ENCODE data around the gene SECTM1. TPM values are rescaled to one million over a fixed set of nuclear protein-coding genes. Genes with fewer than 3 reads are reported as not detected.
A peak's percentile ranks its signal among the peaks of the same experiment; 100 is the strongest.

Gene SECTM1
- total RNA-seq, 5 donors from 2014 or later (not counting 1 experiment from before 2014, with no cell fraction given): 1.3 to 5.1 (median 4.4) TPM

DNA sequence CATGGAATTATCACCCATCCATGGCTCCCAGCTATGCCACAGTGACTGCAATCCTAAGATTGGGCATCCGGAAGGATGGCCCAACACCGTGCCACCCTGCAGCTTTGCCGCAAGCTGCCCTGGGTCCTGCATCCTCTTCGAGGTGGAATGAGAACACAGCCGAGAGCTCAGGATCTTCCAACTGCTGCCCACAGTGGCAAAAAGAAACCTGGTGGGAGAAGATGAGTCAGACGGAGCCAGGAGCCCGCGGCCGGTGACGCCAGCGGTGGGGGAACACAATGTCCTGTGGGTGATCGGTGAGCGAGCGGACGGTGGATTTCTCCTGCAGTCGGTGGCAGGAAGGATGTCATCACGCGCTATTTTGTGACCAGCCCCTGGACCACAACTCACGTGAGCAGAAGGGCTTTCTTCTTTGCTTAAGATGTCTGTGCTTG lies 36.3 kb downstream of the SECTM1 start:
- H3K27ac Mint-ChIP-seq: peak overlapping the region; percentile 100
- no peaks in the 10 kb centered on the region for H3K36me3 Mint-ChIP-seq
- peak; percentile 2 to 5 (median 4) for ATAC-seq (replicated peaks in 1 of 4)
- Histone ChIP-seq H3K9me3 (no peaks in the 10 kb centered on the region), H3K4me1 (ENCODE audit: control insufficient read depth in 1 of 2, extremely low read depth in 1 of 2, insufficient read depth in 2 of 2, low read length in 2 of 2) (peaks cover 46 to 73% of the 10 kb centered on the region in 2 experiments), H3K27ac (ENCODE audit: low read length) (peak overlapping the region; percentile 100), H3K27me3 (replicated peaks in 1 of 2; ENCODE audit: control insufficient read depth in 2 of 2, extremely low read depth in 1 of 2, insufficient read depth in 2 of 2, low read length in 1 of 2) (no peaks in the 10 kb centered on the region), H3K4me3 (ENCODE audit: control insufficient read depth in 1 of 2, extremely low read depth in 1 of 2, low read length in 1 of 2) (peak overlapping the region; percentile 77 to 85), H3K36me3 (ENCODE audit: control insufficient read depth in 2 of 2, extremely low read depth in 1 of 2, insufficient read depth in 1 of 2, low read length in 1 of 2) (no peaks in the 10 kb centered on the region)
- H3K9me3 Mint-ChIP-seq: no peaks in the 10 kb centered on the region
- H3K4me3 Mint-ChIP-seq: peak overlapping the region; percentile 91 to 95 (median 94)
- ChIA-PET CTCF (interaction anchor here (0.5 to 1.5 kb wide), 9 partner anchors 20 to 338 kb away, joined by 3 to 5 read pairs (median 4); partner anchors contain the start of genes CD7 (in 1 of the 2) and CSNK1D (in 1 of the 2)), POLR2A (interaction anchor here in 1 of 2 donors (0.6 to 1.8 kb wide), 5 partner anchors 24 to 676 kb away, joined by 3 to 4 read pairs (median 4); no protein-coding TSS in a partner anchor)
- WGBS (ENCODE audit: insufficient coverage): under 1% methylated on average over 19 of the region's 19 CpGs
- peaks cover 81 to 82% (median 82%) of the 10 kb centered on the region in 3 donors for H3K4me1 Mint-ChIP-seq
- peak in 34 of 35 experiments; percentile 59 to 93 (median 80) for DNase-seq
- H3K27me3 Mint-ChIP-seq: no peaks in the 10 kb centered on the region

- Mint-ChIP-seq H3K9me3 (no peaks in the 10 kb centered on the region), H3K4me3 (peak overlapping the region; percentile 91 to 95 (median 94)), H3K27ac (peak overlapping the region; percentile 100), H3K27me3 (no peaks in the 10 kb centered on the region), H3K4me1 (peaks cover 76 to 80% (median 78%) of the 10 kb centered on the region in 3 donors), H3K36me3 (no peaks in the 10 kb centered on the region)
- ATAC-seq (replicated peaks in 1 of 4) (no peak), DNase-seq (no peak)
- POLR2A ChIA-PET: interaction anchor here in 1 of 2 donors (0.6 to 1.8 kb wide), 3 partner anchors 24 to 675 kb away, joined by 4 read pairs; no protein-coding TSS in a partner anchor
- Histone ChIP-seq H3K4me1 (ENCODE audit: control insufficient read depth in 1 of 2, extremely low read depth in 1 of 2, insufficient read depth in 2 of 2, low read length in 2 of 2) (peaks cover 43 to 73% of the 10 kb centered on the region in 2 experiments), H3K27me3 (replicated peaks in 1 of 2; ENCODE audit: control insufficient read depth in 2 of 2, extremely low read depth in 1 of 2, insufficient read depth in 2 of 2, low read length in 1 of 2) (no peaks in the 10 kb centered on the region), H3K36me3 (ENCODE audit: control insufficient read depth in 2 of 2, extremely low read depth in 1 of 2, insufficient read depth in 1 of 2, low read length in 1 of 2) (no peaks in the 10 kb centered on the region), H3K4me3 (ENCODE audit: control insufficient read depth in 1 of 2, extremely low read depth in 1 of 2, low read length in 1 of 2) (peak overlapping the region; percentile 77 to 85), H3K9me3 (no peaks in the 10 kb centered on the region), H3K27ac (ENCODE audit: low read length) (peak overlapping the region; percentile 100)
- CTCF ChIA-PET: interaction anchor here (0.5 to 1.2 kb wide), 6 partner anchors 21 to 91 kb away, joined by 3 to 5 read pairs (median 4); partner anchors contain the start of gene CD7 (in 1 of the 2)
- 47% methylated on average over 5 of the region's 7 CpGs for WGBS (ENCODE audit: insufficient coverage)
These were observed 36.9 kb downstream of the SECTM1 start for GRCh38 chr17:82296511-82297279.

- no peaks in the 10 kb centered on the region for H3K27me3 ChIP-seq (replicated peaks in 1 of 2; ENCODE audit: control insufficient read depth in 2 of 2, extremely low read depth in 1 of 2, insufficient read depth in 2 of 2, low read length in 1 of 2)
- H3K4me3 Mint-ChIP-seq: peak overlapping the region in 1 of 3 donors; percentile 22
- H3K4me1 ChIP-seq (ENCODE audit: control insufficient read depth in 1 of 2, extremely low read depth in 1 of 2, insufficient read depth in 2 of 2, low read length in 2 of 2): peaks cover 30 to 62% of the 10 kb centered on the region in 2 experiments
- H3K36me3 ChIP-seq (ENCODE audit: control insufficient read depth in 2 of 2, extremely low read depth in 1 of 2, insufficient read depth in 1 of 2, low read length in 1 of 2): no peaks in the 10 kb centered on the region
- H3K36me3 Mint-ChIP-seq: no peaks in the 10 kb centered on the region
- H3K27me3 Mint-ChIP-seq: no peaks in the 10 kb centered on the region
- H3K27ac Mint-ChIP-seq: peak overlapping the region; percentile 48 to 71
- DNase-seq (no peak), ATAC-seq (replicated peaks in 1 of 4) (no peak)
- WGBS (ENCODE audit: insufficient coverage): 100% methylated on average over 4 of the region's 4 CpGs
- ChIA-PET POLR2A (interaction anchor here in 1 of 2 donors (0.6 kb wide), 1 partner anchor 269 kb away, joined by 3 read pairs; no protein-coding TSS in a partner anchor), CTCF (no interaction called here)
- H3K4me1 Mint-ChIP-seq: peaks cover 69 to 70% (median 69%) of the 10 kb centered on the region in 3 donors
- H3K27ac ChIP-seq (ENCODE audit: low read length): no peak overlapping the region
- H3K9me3 ChIP-seq: no peaks in the 10 kb centered on the region
- no peak overlapping the region for H3K4me3 ChIP-seq (ENCODE audit: control insufficient read depth in 1 of 2, extremely low read depth in 1 of 2, low read length in 1 of 2)
- no peaks in the 10 kb centered on the region for H3K9me3 Mint-ChIP-seq
These were observed 38.1 kb downstream of the SECTM1 start for GRCh38 chr17:82295472-82295814.

- H3K9me3 ChIP-seq: no peaks in the 10 kb centered on the region
- ATAC-seq (replicated peaks in 1 of 4): no peak
- H3K36me3 ChIP-seq (ENCODE audit: control insufficient read depth in 2 of 2, extremely low read depth in 1 of 2, insufficient read depth in 1 of 2, low read length in 1 of 2): no peaks in the 10 kb centered on the region
- DNase-seq: peak in 1 of 35 experiments; percentile 45
- no peaks in the 10 kb centered on the region for H3K27me3 ChIP-seq (replicated peaks in 1 of 2; ENCODE audit: control insufficient read depth in 2 of 2, extremely low read depth in 1 of 2, insufficient read depth in 2 of 2, low read length in 1 of 2)
- H3K27me3 Mint-ChIP-seq: no peaks in the 10 kb centered on the region
- no peaks in the 10 kb centered on the region for H3K36me3 Mint-ChIP-seq
- peaks cover 57% of the 10 kb centered on the region in 3 donors for H3K4me1 Mint-ChIP-seq
- peak overlapping the region; percentile 64 to 72 (median 71) for H3K4me3 Mint-ChIP-seq
- WGBS (ENCODE audit: insufficient coverage): 84% methylated on average over 5 of the region's 15 CpGs
- peaks cover 21 to 50% of the 10 kb centered on the region in 2 experiments for H3K4me1 ChIP-seq (ENCODE audit: control insufficient read depth in 1 of 2, extremely low read depth in 1 of 2, insufficient read depth in 2 of 2, low read length in 2 of 2)
- ChIA-PET CTCF (no interaction called here), POLR2A (no interaction called here)
- no peaks in the 10 kb centered on the region for H3K9me3 Mint-ChIP-seq
- H3K27ac ChIP-seq (ENCODE audit: low read length): peak overlapping the region; percentile 62
- H3K4me3 ChIP-seq (ENCODE audit: control insufficient read depth in 1 of 2, extremely low read depth in 1 of 2, low read length in 1 of 2): peak overlapping the region in 1 of 2 donors; percentile 17
- H3K27ac Mint-ChIP-seq: peak overlapping the region; percentile 91 to 93
These were observed 39.3 kb downstream of the SECTM1 start for GRCh38 chr17:82294064-82294773.

DNA sequence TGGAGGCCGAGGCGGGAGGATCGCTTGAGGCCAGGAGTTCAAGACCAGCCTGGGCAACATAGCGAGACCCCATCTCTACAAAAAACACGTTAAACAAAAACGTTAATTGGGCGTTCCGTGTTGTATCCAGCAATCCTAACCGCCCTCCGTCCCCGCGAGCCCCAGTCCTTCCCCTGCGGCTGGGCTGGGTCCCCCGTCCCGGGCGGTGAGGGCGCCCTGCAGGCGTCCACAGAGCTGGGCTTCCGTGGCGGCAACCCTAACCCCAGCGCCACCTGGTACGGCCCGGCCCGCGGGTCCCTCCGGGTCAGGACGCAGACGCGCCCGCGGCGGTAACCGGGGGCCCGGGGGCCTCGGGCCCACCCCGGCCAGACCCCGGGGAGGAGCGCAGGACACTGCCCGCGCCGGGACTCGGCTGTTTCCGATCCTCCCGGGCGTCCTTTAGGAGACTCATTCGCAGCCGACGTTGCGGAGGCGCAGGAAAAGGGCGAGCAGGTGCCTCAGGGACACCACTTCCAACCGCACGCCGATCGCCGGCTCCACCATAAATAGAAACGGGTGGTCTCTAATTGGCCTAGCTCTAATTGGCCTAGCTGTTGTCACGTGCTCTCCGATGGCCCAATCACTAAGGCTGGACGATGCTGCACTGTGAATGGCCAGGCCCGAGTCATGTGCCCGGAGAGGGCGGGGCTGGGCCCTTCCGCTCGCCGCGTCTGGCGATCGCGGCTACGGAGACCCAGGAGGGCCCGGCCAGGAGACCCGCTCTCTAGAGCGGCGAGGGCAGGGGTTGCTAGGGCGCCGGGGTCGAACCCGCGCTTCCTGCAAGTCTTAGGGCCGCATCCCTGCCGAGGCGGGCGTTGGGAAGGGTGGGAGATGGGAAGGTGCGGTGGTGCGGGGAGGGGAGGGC lies 41.1 kb downstream of the SECTM1 start:
- no peaks in the 10 kb centered on the region for H3K27me3 Mint-ChIP-seq
- ChIA-PET CTCF (interaction anchor here in 1 of 2 donors (0.6 to 1.0 kb wide), 4 partner anchors 9 to 87 kb away, joined by 3 to 6 read pairs (median 3); partner anchors contain the start of gene CD7), POLR2A (interaction anchor here (0.6 to 1.0 kb wide), 3 partner anchors 25 to 43 kb away, joined by 3 to 4 read pairs (median 3); partner anchors contain the start of gene CD7 (in 1 of the 2))
- 3% methylated on average over 81 of the region's 86 CpGs for whole genome bisulfite sequencing (ENCODE audit: insufficient coverage)
- peak overlapping the region; percentile 83 to 88 (median 84) for H3K4me3 Mint-ChIP-seq
- ATAC-seq (replicated peaks in 1 of 4): peak; percentile 89 to 97 (median 96)
- no peaks in the 10 kb centered on the region for H3K27me3 ChIP-seq (replicated peaks in 1 of 2; ENCODE audit: control insufficient read depth in 2 of 2, extremely low read depth in 1 of 2, insufficient read depth in 2 of 2, low read length in 1 of 2)
- H3K4me1 ChIP-seq (ENCODE audit: control insufficient read depth in 1 of 2, extremely low read depth in 1 of 2, insufficient read depth in 2 of 2, low read length in 2 of 2): peaks cover 11 to 33% of the 10 kb centered on the region in 2 experiments
- H3K9me3 ChIP-seq: no peaks in the 10 kb centered on the region
- peak overlapping the region; percentile 97 for H3K27ac ChIP-seq (ENCODE audit: low read length)
- peak; percentile 80 to 96 (median 91) for DNase-seq
- H3K9me3 Mint-ChIP-seq: no peaks in the 10 kb centered on the region
- peak overlapping the region; percentile 66 to 77 for H3K4me3 ChIP-seq (ENCODE audit: control insufficient read depth in 1 of 2, extremely low read depth in 1 of 2, low read length in 1 of 2)
- H3K27ac Mint-ChIP-seq: peak overlapping the region; percentile 89 to 92
- no peaks in the 10 kb centered on the region for H3K36me3 ChIP-seq (ENCODE audit: control insufficient read depth in 2 of 2, extremely low read depth in 1 of 2, insufficient read depth in 1 of 2, low read length in 1 of 2)
- peaks cover 40 to 45% (median 44%) of the 10 kb centered on the region in 3 donors for H3K4me1 Mint-ChIP-seq
- no peaks in the 10 kb centered on the region for H3K36me3 Mint-ChIP-seq

Measured in T-cell (primary cell).